NCI-H526 (cell line): Measurements from ENCODE around the gene ADCY5.
"Not testable (repeated sequence)": the region's sequence is repeated elsewhere in the genome, so short reads cannot be mapped to it uniquely, and the experiment has no call there.

Source experiments
- DNase-seq, 2 experiments: peaks; one replicate each; lab custom pipeline; 2025; lab: John Stamatoyannopoulos, UW

Gene ADCY5

DNA sequence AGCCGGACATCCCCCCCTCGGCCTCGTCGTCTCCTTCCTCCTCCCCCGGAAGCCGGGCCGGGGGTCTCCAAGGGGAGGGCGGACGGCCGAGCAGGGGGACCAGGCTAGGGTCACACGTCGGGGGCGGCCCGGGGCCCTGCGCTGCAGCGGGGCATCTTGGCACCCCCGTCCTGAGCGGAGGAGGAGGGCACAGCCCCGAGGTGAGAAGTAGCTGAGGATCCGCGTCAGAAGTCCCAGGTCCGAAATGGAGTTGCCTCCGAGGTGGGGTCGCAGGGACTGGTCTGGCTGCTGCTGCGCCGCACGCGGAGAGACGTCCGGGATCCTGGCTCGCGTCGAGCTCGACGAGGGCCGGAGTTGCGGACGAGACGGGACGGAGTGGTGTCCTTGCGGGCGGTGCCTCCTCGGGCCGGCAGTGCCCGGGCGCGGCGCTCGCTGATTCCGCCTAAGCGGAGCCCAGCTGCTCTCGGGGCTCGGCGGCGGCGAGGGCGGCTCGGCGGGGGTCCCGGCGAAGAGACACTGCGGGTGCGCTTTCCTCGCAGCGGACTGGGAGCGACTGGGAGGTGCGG is at the start of gene ADCY5:
ADCY5 (minus strand) TSS at position 555 of the 566 bp plus-strand sequence; CDS start at position 10, 545 bp downstream.
- DNase-seq: peak in 1 of 2 experiments; percentile 30

DNA sequence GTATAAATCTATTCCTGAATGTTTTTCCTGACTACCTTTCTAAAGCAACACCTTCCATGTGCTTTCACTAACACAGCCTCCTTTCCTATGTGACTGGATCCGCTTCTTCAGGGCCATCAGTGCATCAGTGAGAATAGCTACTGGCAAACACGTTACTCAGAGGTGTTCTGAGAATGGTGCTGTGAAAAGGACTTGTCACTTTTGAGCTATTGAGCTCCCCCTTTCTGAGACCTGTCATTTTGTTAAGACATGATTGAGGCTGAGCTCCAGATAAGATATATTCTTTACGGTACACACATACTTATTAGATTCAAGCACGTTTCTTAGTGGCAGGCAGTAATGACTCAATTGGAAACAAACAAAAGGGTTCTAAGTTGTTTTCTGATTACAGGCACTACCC is 45.0 kb upstream of the ADCY5 start:
- DNase-seq: no peak

DNA sequence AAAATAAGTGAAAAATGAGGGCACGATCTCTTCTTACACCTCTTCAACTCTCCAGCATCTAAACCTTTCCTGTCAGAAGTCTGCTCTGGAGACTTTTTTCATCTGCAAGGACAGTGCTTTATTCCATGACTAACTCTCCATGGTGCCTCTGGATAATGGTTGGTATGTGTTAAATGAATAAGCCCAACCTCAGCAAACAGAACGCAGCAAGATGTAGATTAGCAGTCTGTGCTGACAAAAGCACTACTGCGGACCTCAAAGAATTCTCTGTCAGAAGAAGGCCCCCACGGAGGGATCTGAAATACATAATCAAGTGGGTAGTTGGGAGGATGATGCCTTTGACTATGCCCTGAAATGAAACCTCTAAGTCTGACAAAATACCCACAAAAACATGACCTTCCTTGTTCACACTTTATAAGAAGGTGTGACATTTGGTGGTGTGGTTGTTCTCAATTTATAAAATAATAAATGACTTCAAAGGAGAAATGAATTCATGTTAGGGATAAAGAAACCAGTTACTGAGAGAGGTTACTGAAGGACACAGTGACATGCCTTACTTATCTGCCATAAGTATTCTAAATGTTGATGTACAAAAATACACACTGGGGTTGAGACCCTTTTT is 43.2 kb upstream of the ADCY5 start:
- no peak for DNase-seq

DNA sequence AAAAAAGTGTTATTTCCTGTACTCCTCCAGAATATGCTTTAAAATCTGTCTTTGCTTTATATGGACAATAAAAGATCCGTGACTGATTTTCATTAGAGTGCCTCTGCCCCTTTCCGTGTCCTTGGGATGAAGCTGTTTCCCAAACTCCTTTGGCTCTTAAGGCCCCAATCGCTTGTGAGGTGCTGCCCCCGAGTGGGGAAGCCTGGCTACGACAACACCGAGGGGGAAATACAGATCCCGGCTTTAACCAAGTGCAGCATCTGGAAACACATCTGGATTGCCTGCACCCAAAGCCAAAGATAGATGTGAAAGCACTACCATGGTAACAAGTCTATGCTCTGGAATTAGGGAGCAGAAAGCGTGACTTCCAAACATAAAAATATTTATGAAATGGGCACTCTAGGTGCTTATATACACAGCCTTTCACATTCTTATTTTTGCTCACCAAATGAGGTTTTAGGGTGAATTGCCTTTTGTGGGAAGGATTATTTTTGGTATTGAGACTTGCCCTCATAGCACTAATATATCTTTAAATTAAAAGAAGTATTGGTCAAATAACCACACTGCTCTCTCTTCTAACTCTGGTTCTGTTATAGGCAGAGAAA is 40.6 kb upstream of the ADCY5 start:
- DNase-seq: peak in 1 of 2 experiments; percentile 71

DNA sequence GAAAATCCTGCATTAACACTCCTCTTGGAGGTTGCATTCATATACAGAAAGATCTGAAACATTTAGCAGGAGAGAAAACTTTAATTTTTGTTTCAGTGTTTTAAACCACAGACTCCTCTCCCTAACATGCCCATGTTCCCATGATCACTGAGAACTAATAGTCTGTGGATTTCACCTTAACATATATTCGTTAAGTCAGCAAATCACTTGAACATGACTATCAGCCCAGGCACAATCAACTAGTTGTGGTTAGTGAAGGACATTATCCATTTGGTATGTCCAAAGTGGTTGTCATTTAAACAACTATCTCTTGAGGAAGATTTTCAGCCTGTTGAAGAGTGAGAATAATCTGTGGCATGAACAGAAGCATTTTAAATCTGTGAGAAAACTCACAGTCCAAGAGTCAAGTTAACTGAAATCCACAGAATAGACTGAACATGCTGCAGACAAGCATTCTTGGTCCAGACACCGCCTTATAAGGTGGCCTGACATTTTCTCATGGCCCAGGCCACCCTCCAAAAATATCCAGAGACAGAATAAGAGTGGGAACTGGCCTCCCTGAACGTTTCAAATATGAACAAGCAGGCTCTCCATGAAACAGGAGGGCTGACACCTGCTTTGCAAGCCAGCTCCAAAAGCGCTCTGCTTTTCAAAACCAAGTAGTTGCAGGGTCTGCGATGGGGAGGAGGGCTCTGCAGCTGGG is 39.9 kb upstream of the ADCY5 start:
- no peak for DNase-seq

DNA sequence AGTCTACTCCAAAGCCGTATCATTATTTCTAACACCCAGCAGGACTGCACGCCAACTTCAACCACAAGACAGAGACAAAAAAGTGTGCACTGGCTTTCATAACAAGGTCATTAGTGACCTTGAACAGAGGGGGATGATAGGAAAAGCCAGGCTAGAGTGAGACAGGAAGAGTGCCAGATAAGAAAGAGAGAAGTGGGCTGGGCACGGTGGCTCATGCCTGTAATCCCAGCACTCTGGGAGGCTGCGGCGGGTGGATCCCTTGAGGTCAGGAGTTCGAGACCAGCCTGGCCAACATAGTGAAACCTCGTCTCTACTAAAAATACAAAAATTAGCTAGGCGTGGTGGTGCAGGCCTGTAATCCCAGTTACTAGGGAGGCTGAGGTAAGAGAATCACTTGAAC is 38.2 kb upstream of the ADCY5 start:
- DNase-seq: not testable (repeated sequence)

DNA sequence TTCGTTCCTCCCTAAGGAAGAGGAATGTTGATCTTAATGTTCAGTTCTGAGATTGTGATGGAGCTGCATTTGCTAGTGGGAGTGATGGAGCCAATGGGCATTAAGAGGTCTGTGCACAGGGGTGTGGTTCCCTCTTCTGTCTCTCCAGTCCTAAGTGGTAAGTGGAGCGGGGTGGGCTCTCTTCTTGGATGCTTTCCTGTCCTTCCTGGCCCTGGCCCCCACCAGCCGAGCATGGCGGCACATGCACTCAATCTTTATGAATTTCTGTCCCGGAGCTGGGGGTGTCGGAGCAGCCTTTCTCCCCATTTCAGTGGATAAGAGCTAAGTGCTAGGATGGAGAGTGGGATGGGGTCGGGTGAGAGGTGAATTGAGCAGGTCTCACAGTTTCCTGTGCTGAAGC is 37.6 kb upstream of the ADCY5 start:
- DNase-seq: no peak

DNA sequence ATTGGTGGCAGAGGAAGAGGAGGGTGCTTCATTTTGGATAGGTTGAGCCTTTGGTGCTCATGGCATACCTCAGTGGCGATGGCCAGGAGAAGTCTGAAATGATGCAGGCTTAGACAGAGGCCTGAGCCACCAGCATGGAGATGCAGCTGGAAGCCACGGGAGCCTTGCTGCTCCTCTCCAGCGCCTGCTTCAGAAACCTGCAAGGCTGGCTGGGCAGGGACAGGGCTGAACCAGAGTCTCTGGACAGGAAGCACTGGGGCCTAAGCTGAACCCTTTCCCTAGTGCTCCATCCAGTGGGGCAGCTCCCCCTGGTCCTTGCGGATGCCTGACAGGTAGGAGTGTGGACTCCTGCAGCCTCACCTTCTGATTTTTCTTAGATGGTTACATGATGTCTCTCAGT is 36.7 kb upstream of the ADCY5 start:
- DNase-seq: no peak

DNA sequence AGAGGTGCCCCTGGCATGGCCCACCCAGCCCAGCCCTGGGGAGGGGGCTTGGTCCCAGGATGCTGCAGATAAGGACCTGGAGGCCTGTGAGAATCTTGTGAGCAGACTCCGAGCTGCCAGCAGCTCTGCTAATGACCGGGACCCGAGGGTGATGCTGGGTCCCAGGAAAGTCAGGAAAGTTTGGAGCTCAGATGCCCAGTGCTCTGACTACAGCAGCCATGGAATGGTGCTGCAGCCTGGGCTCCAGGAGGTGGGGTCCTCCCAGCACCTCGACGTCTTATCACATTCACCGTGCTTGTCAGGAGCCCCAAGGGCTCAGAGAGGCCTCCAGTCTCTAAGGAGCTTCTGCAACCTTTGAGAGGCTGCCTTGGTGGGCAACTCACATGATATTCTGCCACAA is 34.3 kb upstream of the ADCY5 start:
- no peak for DNase-seq

DNA sequence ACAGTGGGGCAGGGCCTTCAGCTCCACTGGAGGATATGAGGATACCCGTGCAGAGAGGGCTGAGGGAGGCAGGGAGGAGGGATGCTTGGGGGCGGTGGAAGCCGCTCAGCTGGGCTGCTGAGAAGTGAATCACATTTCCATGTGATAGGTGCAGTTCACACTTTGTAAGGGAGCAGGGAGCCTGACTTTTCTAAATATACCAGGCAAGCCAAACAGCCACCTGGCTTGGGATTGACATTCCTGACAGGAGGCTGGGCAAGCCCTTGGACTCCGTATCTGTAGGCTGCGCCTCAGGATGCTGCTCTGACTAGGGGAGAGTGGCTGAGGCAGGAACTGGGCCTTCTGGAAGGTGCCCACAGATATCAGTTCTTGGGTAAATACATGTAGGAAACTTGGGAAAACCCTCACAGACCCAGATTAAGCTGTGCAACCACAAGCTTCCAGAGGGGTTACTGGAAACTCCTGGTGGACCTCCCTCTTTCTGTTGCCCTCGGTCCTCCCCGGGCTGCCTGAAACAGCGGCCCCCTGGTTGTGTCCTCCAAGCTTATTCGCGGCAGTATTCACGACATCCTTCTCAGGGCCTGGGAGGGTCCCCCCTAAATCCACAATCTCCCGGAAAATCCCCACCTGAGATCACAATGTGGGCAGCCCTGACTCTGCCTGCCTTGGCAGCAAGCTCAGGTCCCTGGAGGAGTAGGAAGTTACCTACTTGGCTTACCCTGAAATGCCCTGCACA is 33.0 kb upstream of the ADCY5 start:
- no peak for DNase-seq

DNA sequence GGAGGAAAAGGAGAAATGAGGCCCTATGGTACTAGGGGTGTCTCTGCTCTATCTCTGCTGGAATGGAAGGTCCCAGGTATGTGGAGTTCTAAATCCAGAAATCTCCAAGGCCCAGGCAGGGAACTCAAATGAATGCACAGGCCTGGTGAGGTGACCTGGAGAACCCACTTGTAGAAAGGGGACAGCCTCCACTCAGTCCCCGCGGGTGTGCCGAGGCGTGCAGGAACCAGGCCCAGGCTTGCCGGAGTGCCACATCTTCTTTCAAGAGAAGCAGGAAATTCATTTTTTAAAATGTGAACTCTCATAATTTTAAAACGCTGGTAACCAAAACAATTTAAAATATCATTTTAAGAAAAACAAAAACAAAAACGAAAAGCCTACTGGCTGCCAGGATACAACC is 32.2 kb upstream of the ADCY5 start:
- no peak for DNase-seq

DNA sequence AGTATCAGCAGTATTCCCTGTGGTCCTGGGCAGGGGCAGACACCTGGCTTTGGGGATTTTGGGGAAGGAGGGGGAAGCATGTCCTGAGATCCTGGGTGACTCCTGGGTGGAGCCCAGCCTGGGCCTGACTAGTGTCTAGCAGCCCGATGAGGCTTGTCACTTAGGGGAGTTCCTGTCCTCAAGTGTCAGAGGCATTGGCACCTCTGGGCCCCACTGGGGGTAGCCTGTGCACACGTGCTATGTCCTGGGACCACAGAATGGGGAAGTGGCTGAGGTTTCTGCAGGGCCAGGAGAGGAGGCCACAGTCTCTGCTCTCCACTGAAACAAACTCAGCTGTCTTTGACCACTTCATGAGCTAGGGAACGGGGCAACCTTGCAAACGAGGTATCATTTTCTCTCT is 31.5 kb upstream of the ADCY5 start:
- no peak for DNase-seq

DNA sequence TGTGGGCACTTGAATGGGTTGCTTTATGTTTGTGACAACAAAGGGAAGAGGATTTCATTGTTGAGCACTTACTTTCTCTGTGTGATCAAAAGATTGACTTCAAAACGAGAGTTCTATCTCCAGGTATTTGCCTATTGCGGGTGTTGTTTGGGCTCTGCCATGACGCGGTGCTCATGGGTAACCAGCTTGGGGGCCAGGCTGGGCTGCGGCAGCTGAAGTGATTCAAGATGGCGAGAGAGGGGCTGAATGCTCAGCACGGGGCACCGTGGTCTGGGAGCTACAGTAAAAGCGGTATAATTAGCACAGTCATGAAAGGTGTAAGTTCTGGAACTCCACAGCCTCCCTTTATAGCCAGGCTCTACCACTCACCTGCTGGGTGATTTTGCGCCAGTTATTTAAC is 31.0 kb upstream of the ADCY5 start:
- DNase-seq: no peak

DNA sequence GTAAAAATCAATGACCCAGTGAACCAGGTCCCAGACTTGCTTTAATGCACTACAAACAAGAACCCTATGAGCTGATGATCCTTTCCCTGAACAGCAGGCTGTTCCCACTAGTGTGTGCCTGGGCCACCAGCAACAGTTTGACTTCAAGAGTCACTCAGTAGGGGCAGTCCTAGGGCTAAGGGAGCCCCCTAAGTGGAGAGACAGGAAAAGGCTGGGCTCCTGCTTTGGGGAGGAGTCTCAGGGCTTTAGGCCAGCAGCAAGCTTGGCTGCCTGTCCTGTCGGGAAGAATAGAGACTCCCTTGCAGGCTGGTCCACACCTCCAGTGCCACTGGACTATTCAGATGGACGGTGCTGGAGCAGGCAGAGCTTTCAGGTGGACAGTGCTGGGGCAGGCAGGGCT is 29.4 kb upstream of the ADCY5 start:
- no peak for DNase-seq

DNA sequence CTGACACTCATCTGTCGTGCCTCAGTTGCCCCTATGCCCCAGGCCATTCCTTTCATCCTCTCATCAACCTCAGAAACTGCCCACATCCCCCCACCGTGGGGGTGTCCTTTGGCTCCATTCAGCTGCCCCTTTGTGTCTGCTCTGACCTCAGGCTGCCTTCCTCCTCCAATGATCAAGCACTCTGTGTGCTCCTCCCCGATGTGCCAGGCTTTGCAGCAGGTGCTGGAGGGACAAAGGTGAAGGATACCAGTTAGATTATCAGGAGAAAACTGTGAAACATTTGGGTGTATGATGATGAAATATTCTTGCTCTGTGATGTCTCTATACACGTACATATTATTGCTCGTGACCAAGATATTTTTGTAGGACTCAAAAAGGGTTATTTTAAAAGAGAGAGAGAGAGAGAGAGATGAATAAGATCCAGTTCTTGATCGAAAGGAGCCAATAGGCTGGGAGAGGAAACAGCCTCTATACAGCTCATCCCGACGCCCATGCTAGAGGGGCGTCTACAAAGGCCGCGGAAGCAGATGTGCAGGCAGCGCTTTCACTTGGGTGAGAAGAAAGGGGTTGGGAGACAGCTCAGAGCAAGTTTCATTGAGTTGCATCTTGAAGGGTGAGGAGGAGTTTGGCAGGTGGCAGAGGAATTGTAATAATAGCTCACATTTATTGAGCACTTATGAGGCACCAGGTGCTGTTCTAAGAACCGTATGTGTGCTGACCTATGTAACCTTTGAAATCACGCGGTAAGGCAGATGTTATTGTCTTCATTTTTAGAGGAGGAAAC is 28.3 kb upstream of the ADCY5 start:
- DNase-seq: no peak

DNA sequence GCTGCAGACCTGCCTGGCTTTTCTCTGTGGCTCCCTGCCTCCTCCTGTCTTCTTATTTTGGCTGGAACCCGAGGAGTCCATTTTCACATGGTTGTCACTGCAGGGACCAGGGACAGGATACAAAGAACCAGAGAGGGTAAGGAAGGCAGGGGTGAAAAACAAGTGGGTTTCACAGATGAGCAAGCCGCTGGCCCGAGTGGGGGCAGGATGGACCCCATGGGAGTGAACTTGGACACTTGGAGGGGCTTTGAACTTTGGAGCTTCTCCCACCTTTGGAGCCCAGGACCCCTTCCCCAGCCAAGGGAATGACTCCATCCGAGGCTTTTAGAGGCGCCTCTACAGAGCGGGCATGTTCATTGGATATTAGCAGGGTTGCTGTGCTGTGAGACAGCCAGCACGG is 26.9 kb upstream of the ADCY5 start:
- no peak for DNase-seq

DNA sequence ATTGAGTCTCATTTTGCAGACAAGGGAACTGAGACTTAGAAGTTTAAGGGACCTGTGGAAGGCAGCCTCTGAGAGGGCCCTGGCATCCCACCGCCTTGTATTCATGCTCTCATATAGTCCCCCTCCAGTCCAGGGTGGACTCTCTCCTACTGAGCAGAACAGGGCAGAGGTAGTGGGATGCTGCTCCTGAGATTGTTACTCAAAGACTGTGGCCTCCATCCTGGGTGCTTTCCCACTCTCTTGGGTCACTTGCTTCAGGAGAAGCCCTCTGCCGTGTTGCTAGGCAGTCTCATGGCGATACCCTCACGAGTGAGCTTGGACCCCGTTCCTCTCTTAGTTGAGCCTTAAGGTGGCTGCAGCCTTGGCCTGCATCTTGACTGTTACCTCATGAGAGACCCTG is 22.2 kb upstream of the ADCY5 start:
- DNase-seq: no peak

DNA sequence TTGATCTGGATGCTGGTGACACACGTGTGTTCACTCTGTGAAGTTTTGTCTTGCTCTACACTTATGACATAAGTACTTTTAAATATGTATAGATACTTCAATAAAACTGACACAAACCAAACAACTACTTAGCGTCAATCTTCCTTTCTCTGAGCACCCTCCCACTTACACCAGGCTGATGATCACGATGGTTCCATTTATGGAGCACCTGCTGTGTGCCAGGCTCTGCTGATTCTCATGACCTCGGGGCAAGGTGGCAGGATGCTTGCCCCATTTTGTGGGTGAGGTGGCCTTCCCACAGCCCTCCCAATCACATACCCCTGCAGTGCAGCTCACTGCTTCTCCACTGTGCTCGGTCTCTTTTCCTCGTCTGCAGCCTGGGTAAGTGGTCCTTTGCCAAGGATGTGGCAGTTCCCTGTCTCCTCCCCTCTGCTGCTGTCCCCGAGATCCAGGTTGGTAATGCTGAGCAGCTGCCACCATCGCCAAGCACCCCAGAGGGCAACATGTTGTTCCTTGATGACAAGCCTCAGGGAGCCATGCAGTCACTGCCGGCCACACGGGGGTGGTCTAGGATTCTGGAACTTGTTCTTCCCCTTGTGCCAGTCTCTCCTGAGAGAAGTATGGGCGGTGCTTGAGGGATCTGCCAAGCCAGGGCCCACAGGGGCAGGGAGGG is 20.6 kb upstream of the ADCY5 start:
- DNase-seq: no peak

DNA sequence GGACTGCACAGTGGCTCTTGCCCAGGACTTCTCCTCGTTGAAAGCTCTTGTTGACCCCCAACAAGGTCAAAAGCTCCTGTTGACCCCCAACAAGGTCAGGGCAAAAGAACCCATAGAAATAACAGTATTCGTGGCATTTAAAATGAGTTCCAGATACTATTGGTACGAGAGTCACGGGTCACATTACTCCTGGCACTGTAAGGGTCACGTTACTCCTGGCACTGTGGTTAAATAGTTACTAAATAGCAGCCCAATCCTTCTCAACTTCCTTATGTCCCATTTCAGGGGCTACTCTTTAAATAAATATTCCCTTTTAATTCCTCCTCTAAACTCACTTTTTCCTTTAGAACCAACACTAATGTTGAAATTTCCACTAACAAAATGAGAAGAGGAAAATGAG is 18.2 kb upstream of the ADCY5 start:
- DNase-seq: no peak

DNA sequence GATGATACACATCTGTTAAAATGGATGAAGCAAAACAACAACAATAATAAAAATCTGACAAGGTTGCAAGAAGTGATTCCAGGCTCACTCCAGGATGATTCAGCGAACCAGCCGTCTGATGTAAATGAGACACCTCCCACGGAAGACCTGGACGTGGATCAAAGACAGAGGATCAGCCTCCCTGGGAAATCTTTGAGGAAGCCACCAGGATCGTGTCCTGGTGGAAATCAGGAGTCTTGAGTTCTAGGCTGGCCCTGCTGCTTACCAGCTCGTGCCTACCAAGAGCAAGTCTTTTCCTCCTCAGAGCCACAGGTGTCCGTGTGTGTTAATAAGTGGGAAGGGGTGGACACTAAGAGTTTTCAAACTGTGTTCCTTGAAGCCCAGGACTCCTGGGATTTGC is 15.3 kb upstream of the ADCY5 start:
- DNase-seq: no peak

DNA sequence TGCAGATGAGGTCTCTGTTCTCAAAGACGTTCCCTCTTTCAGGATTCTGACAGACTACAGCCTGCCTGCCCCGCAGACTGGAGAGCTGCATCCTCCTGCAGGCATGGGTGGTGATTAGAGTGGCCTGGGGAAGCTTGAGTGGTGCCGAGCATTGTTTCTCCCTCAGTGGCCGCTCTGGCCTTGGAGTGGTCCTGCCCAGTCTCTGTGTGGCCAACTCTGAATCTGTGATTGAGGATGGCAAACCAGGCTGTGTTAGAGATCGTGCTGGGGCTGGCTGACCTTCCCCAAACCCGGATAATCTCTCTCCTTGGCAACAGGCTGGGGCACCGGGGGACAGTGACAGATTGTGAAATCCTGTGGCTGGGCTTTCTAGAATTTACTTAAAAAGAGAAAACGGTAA is 11.0 kb upstream of the ADCY5 start:
- DNase-seq: no peak
